GM23338 (cell line): ENCODE data around the gene THRA.

ENCODE experiments used
- CREB1 ChIP-seq: fragments of 250-450 bp; sonication (Bioruptor Pico); IDR thresholded peaks from 2 replicates; pipeline ENCODE4 v1.5.0; 2020; ENCODE audit warnings: low read depth, mild to moderate bottlenecking, moderate library complexity
- EZH2 ChIP-seq: fragments of 200-600 bp; sonication (generic); IDR thresholded peaks from one replicate; pipeline ENCODE4 v1.8.0; 2017; ENCODE audit warnings: antibody characterized with exemption, mild to moderate bottlenecking, low read depth; ENCODE audit not compliant: unreplicated experiment
- EZH2phosphoT487 ChIP-seq: fragments of 200-600 bp; sonication (generic); IDR thresholded peaks from one replicate; pipeline ENCODE4 v1.8.1; 2018; ENCODE audit warnings: antibody characterized with exemption; ENCODE audit not compliant: unreplicated experiment
- POLR2AphosphoS5 ChIP-seq: IDR thresholded peaks from 2 replicates; pipeline ENCODE4 v1.6.1; 2016; ENCODE audit warnings: antibody characterized with exemption, low read depth
- TF ChIP-seq, protein P1 (sequence below), 2 experiments: fragments of 200-600 bp in 1 of 2; sonication (generic) in 1 of 2; conservative IDR thresholded peaks; 2 replicates each; pipeline versions ENCODE4 v1.5.1 to v1.6.1; 2016 to 2017; ENCODE audit warnings: antibody characterized with exemption in 2 of 2, low read depth in 2 of 2, mild to moderate bottlenecking in 2 of 2, moderate library complexity in 1 of 2

- TF ChIP-seq, protein P1, sequence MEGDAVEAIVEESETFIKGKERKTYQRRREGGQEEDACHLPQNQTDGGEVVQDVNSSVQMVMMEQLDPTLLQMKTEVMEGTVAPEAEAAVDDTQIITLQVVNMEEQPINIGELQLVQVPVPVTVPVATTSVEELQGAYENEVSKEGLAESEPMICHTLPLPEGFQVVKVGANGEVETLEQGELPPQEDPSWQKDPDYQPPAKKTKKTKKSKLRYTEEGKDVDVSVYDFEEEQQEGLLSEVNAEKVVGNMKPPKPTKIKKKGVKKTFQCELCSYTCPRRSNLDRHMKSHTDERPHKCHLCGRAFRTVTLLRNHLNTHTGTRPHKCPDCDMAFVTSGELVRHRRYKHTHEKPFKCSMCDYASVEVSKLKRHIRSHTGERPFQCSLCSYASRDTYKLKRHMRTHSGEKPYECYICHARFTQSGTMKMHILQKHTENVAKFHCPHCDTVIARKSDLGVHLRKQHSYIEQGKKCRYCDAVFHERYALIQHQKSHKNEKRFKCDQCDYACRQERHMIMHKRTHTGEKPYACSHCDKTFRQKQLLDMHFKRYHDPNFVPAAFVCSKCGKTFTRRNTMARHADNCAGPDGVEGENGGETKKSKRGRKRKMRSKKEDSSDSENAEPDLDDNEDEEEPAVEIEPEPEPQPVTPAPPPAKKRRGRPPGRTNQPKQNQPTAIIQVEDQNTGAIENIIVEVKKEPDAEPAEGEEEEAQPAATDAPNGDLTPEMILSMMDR (conservative IDR thresholded peaks at IDR 0.05; ENCODE audit: low read depth in 2 of 2), result no peak
- TF ChIP-seq EZH2, result peak; percentile 16
- TF ChIP-seq CREB1 (CRISPR knock-in tag), result no peak
- TF ChIP-seq EZH2phosphoT487, result no peak
- TF ChIP-seq POLR2AphosphoS5, result no peak
Measured at GRCh38 chr17:40107522-40108174, 44.9 kb downstream of the THRA start.
